ENCODE measurements around the gene NHERF1. TPM values are rescaled to one million over a fixed set of nuclear protein-coding genes. Genes with fewer than 3 reads are reported as not detected.

Gene NHERF1
- total RNA-seq, 3 donors from 2014 or later = 15.8 to 82.8 (median 36.4) TPM

DNA sequence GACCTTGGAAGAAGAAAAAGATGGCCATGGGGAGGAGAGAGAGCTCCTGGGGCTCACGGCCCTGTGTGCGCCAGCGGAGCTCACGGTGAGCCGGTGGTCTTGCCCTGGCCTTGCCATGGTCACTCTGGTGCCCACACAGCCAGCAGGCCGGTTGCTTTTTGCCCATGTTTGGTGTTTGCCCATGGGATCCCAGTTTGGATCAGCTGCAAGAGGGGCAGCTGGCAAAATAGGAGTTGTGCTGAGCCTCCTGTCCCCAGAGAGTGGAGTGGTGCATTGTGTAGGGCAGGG, 1.6 kb downstream of the NHERF1 start:
- no peaks in the 10 kb centered on the region for H3K9me3 ChIP-seq
- intact Hi-C loops (cut with DNase I; ENCODE audit: low total_unique reads) = no loop called here
- peak overlapping the region; percentile 81 to 93 (median 90) for H3K4me3 ChIP-seq
- peak overlapping the region; percentile 82 to 89 for H3K27ac ChIP-seq
- no peaks in the 10 kb centered on the region for H3K27me3 ChIP-seq
- no peak for TF ChIP-seq POLR2A (IDR thresholded peaks at IDR 0.05)
- TF ChIP-seq, protein P1, sequence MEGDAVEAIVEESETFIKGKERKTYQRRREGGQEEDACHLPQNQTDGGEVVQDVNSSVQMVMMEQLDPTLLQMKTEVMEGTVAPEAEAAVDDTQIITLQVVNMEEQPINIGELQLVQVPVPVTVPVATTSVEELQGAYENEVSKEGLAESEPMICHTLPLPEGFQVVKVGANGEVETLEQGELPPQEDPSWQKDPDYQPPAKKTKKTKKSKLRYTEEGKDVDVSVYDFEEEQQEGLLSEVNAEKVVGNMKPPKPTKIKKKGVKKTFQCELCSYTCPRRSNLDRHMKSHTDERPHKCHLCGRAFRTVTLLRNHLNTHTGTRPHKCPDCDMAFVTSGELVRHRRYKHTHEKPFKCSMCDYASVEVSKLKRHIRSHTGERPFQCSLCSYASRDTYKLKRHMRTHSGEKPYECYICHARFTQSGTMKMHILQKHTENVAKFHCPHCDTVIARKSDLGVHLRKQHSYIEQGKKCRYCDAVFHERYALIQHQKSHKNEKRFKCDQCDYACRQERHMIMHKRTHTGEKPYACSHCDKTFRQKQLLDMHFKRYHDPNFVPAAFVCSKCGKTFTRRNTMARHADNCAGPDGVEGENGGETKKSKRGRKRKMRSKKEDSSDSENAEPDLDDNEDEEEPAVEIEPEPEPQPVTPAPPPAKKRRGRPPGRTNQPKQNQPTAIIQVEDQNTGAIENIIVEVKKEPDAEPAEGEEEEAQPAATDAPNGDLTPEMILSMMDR (IDR thresholded peaks at IDR 0.05) = no peak
- peaks cover 0 to 4% of the 10 kb centered on the region in 2 donors for H3K4me1 ChIP-seq
- no peak for DNase-seq (ENCODE audit: low spot score in 2 of 2)
- H3K36me3 ChIP-seq = no peaks in the 10 kb centered on the region

DNA sequence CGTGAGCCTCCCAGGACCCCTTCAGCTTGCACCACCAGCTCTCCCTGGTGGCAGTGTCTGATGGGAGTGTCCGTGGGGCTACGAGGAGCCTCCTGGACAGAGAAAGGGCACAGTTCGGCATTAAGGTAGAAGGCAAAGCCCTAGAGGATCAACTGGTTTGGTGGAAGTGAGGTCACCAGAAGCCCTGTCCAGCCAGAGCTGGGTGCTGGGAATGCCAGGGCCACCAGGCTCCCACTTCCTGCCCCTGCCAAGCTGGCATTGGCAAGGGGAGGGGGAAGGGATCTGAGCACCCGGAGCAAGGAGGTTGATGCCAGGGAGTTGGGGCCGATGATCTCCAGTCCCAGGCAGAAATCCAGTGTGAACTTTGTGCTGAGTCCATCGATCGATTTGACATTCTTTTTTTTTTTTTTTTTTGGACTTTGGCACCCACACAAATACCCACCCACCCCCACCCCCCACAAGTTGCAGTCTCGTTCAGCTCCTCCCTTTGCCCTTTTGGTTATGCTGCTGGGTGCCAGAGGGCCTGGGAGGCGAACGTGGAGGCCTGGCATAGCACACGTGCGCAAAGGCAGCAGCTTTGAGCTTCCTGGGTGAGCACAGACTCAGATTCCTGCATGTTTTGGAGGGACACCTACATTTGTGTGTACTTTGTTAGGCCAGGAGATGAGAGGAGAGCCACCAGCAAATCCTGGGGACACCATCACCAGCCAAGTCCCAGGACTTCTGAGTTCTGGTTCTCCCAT, 2.1 kb downstream of the NHERF1 start:
- H3K9me3 ChIP-seq = no peaks in the 10 kb centered on the region
- H3K27ac ChIP-seq = peak overlapping the region; percentile 82 to 89
- TF ChIP-seq POLR2AphosphoS5 (IDR thresholded peaks at IDR 0.05) (peak in 1 of 3 donors; percentile 56), POLR2A (IDR thresholded peaks at IDR 0.05) (no peak)
- H3K36me3 ChIP-seq = no peaks in the 10 kb centered on the region
- H3K4me1 ChIP-seq = peaks cover 0 to 4% of the 10 kb centered on the region in 2 donors
- peak in 1 of 2 donors; percentile 65 for DNase-seq (ENCODE audit: low spot score in 2 of 2)
- intact Hi-C loops (cut with DNase I; ENCODE audit: low total_unique reads) = no loop called here
- H3K4me3 ChIP-seq = peak overlapping the region; percentile 81 to 93 (median 90)
- H3K27me3 ChIP-seq = no peaks in the 10 kb centered on the region

DNA sequence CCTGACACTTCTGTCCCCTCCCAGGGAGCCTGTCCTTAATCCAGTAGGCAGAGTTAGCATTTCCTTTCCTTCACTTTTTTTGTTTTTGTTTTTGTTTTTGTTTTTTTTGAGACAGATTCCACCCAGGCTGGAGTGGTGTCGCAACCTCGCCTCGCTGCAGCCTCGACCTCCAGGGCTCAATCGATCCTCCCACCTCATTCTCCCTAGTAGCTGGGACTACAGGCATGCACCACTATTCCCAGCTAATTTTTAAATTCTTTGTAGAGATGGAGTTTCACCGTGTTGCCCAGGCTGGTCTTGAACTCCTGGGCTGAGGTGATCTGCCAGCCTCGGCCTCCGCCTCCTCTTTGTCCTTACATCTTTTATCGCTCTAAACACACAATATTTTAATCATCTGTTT, 4.0 kb downstream of the NHERF1 start:
- no peak for DNase-seq (ENCODE audit: low spot score in 2 of 2)
- Histone ChIP-seq H3K27ac (peak overlapping the region; percentile 62 to 89), H3K4me1 (peaks cover 0 to 13% of the 10 kb centered on the region in 2 donors), H3K27me3 (no peaks in the 10 kb centered on the region), H3K4me3 (no peak overlapping the region), H3K9me3 (no peaks in the 10 kb centered on the region), H3K36me3 (no peaks in the 10 kb centered on the region)
- intact Hi-C loops (cut with DNase I; ENCODE audit: low total_unique reads) = no loop called here
- TF ChIP-seq POLR2AphosphoS5 (IDR thresholded peaks at IDR 0.05) (no peak), POLR2A (IDR thresholded peaks at IDR 0.05) (no peak)
- TF ChIP-seq, protein P1 (IDR thresholded peaks at IDR 0.05) = no peak

DNA sequence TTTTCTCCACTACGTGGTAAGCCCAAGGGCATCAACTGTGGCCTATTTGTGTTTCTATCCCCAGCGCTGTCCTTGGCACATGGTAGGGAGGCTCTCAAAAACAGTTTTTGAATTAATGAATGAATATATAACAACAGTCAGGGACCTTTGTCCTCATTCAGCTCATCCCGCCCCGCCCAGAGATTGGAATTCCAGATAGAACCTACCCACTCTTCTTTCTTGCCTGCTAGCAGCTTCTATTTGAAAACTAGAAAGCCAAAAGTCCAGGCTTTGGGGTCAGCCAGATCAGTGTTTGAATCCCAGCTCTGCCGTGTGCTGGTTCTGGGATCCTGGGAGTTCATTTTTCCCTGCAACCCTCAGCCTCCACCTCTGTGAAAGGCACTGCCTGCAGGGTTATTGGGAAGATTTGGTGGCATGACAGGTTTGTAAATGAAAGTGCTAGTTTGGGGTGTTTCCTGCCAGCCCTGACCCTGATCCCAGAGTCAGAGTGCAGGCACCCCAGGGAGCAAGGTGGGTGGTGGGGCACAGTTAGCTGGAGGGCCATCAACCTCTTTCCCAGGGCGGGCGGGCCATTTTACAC, 4.5 kb downstream of the NHERF1 start:
- H3K4me3 ChIP-seq = no peak overlapping the region
- peaks cover 0 to 18% of the 10 kb centered on the region in 2 donors for H3K4me1 ChIP-seq
- H3K27me3 ChIP-seq = no peaks in the 10 kb centered on the region
- intact Hi-C loops (cut with DNase I; ENCODE audit: low total_unique reads) = no loop called here
- TF ChIP-seq, protein P1 (IDR thresholded peaks at IDR 0.05) = no peak
- TF ChIP-seq POLR2A (IDR thresholded peaks at IDR 0.05) = no peak
- no peak for TF ChIP-seq POLR2AphosphoS5 (IDR thresholded peaks at IDR 0.05)
- H3K36me3 ChIP-seq = no peaks in the 10 kb centered on the region
- DNase-seq (ENCODE audit: low spot score in 2 of 2) = no peak
- no peaks in the 10 kb centered on the region for H3K9me3 ChIP-seq
- peak overlapping the region; percentile 62 to 89 for H3K27ac ChIP-seq

DNA sequence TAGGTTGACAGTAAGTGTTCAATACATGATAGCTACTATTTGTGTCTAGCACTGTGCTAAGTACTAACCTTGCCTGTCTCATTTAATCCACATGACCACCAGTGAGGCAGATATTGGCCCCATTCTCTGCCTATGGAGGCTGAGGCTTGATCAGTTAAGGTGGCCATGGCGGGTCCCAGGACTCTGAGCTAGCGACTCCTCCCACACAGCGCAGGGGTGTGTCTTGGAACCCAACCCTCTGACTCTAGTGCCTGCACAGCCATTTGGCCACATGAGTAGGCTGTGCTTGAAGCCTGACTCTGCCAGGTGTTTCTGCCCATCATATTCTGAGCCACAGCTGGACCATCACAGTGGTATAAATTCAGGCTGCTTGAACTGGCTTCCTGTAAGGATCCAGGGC, 6.4 kb downstream of the NHERF1 start:
- intact Hi-C loops (cut with DNase I; ENCODE audit: low total_unique reads) = no loop called here
- DNase-seq (ENCODE audit: low spot score in 2 of 2) = no peak
- Histone ChIP-seq H3K36me3 (no peaks in the 10 kb centered on the region), H3K9me3 (no peaks in the 10 kb centered on the region), H3K27me3 (no peaks in the 10 kb centered on the region), H3K4me1 (peaks cover 3 to 34% of the 10 kb centered on the region in 2 donors), H3K4me3 (no peak overlapping the region), H3K27ac (peak overlapping the region; percentile 49 to 89)
- TF ChIP-seq, protein P1 (IDR thresholded peaks at IDR 0.05) = no peak
- TF ChIP-seq POLR2A (IDR thresholded peaks at IDR 0.05) (no peak), POLR2AphosphoS5 (IDR thresholded peaks at IDR 0.05) (no peak)

Data from breast epithelium (tissue), 4 donors.